GM11168 (cell line): ENCODE data around the gene KLK14.

Experiments used
- in situ Hi-C: fragments of 300-500 bp; cut with MboI; formaldehyde crosslinking; loops from one replicate; pipeline ENCODE4 v1.12.0; 2022; ENCODE audit warnings: low sequenced_read_pairs; ENCODE audit not compliant: unreplicated experiment

The KLK14 gene

GRCh38 chr19:51060336-51060735 is 22.4 kb downstream of the KLK14 start:
- in situ Hi-C loops: no loop called here

DNA sequence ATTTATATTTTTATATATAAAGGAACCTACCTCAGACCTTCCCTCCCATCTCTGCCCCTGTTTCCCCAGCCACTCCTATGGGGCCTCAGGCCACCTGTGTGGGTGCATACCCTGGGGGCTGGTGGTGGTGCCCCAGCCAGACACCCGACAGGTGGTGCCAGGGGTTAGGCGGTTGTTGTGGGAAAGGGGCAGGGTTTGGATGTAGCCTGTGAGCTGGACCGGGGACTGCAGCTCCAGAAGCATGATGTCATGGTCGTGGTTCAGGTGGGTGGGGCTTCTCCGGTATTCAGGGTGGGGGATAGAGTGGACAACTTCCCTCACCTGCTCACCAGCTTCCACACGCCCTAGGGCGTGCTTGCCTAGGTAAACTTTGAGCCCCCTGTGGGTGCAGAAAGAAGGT is 23.0 kb downstream of the KLK14 start:
- in situ Hi-C loops: no loop called here

DNA sequence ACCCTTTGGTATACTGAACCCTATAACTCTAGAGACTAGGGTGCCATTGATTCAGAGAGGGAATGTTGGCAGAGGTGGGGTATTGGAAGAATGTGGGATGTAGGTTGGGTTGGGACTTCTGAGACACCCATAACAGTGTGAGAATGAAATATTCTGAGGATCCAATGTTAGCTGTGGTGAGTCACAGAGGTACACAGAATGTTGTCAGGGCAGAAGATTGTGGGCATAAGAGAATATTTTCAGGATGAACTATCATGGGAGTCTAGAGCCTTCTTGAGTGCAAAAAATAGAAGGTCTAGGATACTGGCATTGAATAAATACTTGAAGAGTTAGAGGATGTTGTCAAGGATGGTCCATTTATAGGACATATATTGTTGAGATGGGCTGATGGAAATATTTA is 26.8 kb downstream of the KLK14 start:
- in situ Hi-C loops: no loop called here

- in situ Hi-C loops: no loop called here
Measured at GRCh38 chr19:51047031-51047335, 35.7 kb downstream of the KLK14 start.

DNA sequence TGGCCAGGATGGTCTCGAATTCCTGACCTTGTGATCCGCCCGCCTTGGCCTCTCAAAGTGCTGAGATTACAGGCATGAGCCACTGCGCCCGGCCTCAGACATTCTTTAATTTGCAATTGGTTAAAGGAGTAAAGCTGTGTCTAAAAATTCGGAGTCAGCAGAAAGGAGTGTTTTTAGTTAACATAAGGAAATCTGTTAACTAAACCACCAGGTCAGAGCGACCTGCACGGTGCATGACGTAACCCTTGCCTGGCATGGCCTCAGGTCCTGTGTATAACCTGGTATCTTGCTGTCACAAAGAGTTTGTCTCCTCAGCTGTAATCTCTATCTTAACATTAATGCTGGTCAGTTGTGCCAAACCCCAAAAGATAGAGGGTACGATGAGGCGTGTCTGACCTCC is 38.4 kb downstream of the KLK14 start:
- in situ Hi-C loops: no loop called here

- in situ Hi-C loops: no loop called here
Measured at GRCh38 chr19:51043497-51043896, 39.2 kb downstream of the KLK14 start.

DNA sequence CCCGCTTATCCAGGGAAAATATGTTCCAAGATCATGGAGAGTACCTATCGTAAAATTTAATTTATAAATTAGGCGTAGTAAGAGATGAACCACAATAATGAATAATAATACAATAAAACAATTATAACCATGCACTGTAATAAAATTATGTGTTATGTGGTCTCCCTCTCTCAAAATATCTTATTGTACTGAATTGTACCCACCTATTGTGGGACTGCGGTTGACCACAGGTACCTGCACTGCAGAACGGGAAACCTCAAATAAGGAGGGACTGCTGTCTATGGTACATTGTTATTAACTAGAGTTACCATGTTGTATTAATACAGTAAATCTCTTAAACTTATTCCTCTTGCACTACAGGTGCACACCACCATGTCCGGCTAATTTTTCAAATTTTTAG is 42.5 kb downstream of the KLK14 start:
- in situ Hi-C loops: no loop called here

- in situ Hi-C loops: no loop called here
Measured at GRCh38 chr19:51036519-51036918, 46.2 kb downstream of the KLK14 start.

DNA sequence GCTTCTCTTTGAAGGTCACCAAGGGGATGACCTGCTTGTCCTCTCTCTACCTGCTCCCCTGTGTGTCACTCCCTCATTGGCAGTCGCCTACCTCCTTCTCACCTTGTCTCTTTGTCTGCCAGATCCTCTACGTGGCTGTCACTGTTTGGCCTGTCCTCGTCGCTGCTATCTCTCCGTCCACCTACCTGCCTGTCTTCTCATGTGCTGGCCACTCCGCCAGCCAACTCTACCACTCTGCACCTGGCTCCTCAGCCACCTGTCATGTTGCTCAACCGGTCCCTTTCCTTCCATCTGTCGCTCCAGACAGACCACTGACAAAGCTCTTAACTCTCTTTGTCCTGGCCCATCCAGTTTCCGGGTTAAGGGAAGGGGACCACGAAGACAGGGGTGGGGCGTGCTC is 48.0 kb downstream of the KLK14 start, which contains the start of gene KLK12:
KLK12 (minus strand) TSS at position 299 of the 400 bp plus-strand sequence. CDS start 381 bp downstream, outside the sequence.
- in situ Hi-C loops: no loop called here

DNA sequence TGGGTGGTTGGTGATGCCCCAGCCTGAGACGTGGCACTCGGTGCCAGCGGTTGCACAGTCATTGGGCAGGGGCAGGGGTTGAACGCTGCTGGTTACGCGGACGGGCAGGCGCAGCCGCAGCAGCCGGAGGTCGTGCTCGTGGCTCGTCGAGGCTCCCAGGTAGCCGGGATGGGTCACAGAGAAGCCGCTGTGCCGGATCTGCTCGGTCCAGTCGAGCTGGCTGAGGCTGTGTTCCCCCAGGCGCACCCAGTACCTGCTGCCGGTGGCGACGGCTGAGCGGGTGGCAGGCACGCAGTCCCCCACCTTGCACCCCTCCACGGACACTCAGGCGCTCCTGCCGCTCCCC is 50.8 kb downstream of the KLK14 start:
- in situ Hi-C loops: no loop called here

GRCh38 chr19:51031220-51031879 is 51.3 kb downstream of the KLK14 start:
- in situ Hi-C loops: no loop called here

- in situ Hi-C loops: no loop called here
Measured at GRCh38 chr19:51030631-51031030, 52.1 kb downstream of the KLK14 start.

DNA sequence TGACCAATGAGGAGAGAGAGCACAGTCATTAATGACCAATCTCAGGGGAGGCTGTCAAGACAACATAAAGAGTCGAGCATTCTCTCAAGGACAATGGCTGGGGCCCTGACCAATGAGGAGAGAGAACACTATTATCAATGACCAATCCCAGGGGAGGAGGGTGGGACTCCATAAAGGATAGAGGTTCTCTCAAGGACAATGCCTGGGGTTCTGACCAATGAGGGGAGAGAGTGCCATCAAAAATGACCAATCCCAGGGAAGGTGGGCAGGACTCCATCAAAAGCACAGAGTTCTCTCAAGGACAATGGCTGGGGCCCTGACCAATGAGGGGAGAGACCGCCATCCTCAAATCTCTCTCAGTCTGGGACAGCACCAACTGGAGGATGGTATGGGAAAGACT is 53.0 kb downstream of the KLK14 start:
- in situ Hi-C loops: no loop called here
